Activated naive CD8-positive, alpha-beta T cell treated with anti-CD3 and anti-CD28 coated beads for 36 hours (primary cell): ENCODE results near the gene CIAO2A. TPM values are rescaled to one million over a fixed set of nuclear protein-coding genes. Genes with fewer than 3 reads are reported as not detected.
"Not testable (repeated sequence)": the region's sequence is repeated elsewhere in the genome, so short reads cannot be mapped to it uniquely, and the experiment has no call there.

Experiments used
- DNase-seq: peaks from one replicate; pipeline ENCODE4 v3.0.0; 2021
- H3K27ac Mint-ChIP-seq: one replicate; pipeline ENCODE4 v1.8.0; 2022; ENCODE audit warnings: mild to moderate bottlenecking, moderate library complexity, mixed read lengths
- H3K27me3 Mint-ChIP-seq: one replicate; pipeline ENCODE4 v1.8.0; 2022; ENCODE audit warnings: mild to moderate bottlenecking, mixed read lengths
- H3K36me3 Mint-ChIP-seq: one replicate; pipeline ENCODE4 v1.8.0; 2021; ENCODE audit warnings: mild to moderate bottlenecking, mixed read lengths
- H3K4me1 Mint-ChIP-seq: one replicate; pipeline ENCODE4 v1.8.0; 2021; ENCODE audit warnings: mixed read lengths
- H3K4me3 Mint-ChIP-seq: one replicate; pipeline ENCODE4 v1.8.0; 2022; ENCODE audit warnings: mild to moderate bottlenecking, moderate library complexity, mixed read lengths
- H3K9me3 Mint-ChIP-seq: one replicate; pipeline ENCODE4 v1.8.0; 2022; ENCODE audit warnings: mixed read lengths
- total RNA-seq, 2 experiments: library from RNA; stranded (reverse); gene quantifications; one replicate each; pipeline ENCODE4 v1.2.3, GENCODE V29; 2021

CIAO2A gene
- total RNA-seq, 2 experiments from 2014 or later, result 95.2 to 99.2 TPM

DNA sequence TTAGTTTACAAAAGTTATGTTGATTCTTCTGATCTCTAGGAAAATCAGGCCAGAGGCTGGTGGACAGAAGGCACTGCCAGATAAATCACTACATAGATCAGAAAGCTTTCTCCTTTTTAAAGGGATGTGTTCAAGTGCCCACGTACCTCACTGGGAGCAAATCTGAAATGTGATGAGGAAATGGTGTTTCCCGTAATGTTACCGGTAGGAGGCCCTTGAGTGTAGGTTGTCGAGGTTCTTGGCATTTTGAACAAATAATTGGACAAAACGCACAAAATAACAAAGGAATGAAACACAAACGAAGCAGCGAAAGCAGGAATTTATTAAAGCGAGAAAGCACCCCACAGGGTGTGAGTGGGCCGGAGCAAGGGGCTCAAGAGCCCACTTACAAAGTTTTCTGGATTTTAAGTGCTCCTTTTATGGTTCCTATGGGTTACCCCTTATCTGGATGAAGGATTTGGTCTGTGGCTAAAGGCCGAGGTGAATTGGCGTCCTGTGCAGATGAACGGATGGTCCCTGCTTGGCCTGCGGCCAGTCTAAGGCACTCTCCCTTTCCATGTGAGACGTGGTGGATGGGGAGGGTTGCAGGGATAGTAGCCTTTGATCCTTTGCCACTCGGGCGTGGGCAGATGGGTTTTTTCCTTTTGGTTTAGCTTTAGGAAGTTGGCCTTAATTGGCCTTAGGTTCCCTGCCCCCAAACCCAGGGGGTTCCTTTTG lies 3.2 kb upstream of the CIAO2A start:
- DNase-seq, result no peak
- Mint-ChIP-seq H3K36me3 (peaks cover 15% of the 10 kb centered on the region), H3K4me1 (peaks cover 56% of the 10 kb centered on the region)

DNA sequence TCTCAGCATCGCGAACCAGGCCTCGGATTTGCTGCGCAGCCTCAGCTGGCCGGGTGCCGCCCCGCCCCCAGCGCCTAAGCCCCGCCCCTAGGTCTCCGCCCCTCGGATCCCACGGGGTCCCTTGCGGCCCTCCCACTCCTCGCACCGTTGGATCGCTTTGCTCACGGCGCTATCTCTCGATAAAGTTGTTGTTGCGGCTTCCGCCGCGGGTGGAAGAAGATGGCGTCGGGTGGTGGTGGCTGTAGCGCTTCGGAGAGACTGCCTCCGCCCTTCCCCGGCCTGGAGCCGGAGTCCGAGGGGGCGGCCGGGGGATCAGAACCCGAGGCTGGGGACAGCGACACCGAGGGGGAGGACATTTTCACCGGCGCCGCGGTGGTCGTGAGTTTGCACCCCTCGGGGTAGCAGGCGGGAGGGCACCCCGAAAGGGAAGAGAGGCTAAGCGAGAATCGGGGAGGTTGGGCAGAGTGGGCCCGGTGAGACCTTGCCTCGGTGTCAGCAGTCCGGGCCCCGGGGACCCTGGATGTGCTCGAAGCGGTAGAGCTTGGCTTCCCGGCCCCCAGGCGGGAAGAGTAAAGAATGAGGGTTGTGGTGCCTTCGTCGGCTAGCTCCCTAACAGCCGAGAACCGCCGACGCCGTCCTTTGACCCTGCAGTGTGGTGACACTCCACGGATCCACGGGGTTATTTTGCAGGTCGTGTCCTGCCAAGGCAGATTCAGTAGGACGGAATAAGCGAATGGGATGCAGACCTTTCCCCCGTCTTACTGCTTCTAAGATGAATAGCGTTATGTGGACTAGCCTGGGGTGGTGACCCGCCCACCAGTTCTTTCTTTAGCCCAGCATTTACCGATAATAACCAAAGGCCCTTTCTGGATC lies 2.4 kb upstream of the CIAO2A start, which contains the start of gene SNX1:
TSS of gene SNX1 (plus strand) at position 188 of the 873 bp plus-strand sequence. CDS start at position 220, 32 bp downstream.
- peak; percentile 94 for DNase-seq
- Mint-ChIP-seq H3K9me3 (no peaks in the 10 kb centered on the region), H3K4me3 (peak within 1 kb of the TSS; percentile 99), H3K27me3 (no peaks in the 10 kb centered on the region), H3K36me3 (peaks cover 15% of the 10 kb centered on the region), H3K27ac (peak within 1 kb of the TSS; percentile 98), H3K4me1 (peaks cover 52% of the 10 kb centered on the region)

More for the DNA sequence above, 3.2 kb upstream of the CIAO2A start:
- Mint-ChIP-seq H3K27ac (peak overlapping the region; percentile 98), H3K27me3 (no peaks in the 10 kb centered on the region), H3K9me3 (no peaks in the 10 kb centered on the region), H3K4me3 (peak overlapping the region; percentile 99)

GRCh38 chr15:64095431-64095794 lies 1.8 kb upstream of the CIAO2A start:
- Mint-ChIP-seq H3K27ac (peak overlapping the region; percentile 98), H3K4me1 (peaks cover 54% of the 10 kb centered on the region), H3K4me3 (peak overlapping the region; percentile 99), H3K27me3 (no peaks in the 10 kb centered on the region), H3K36me3 (peaks cover 18% of the 10 kb centered on the region), H3K9me3 (no peaks in the 10 kb centered on the region)
- DNase-seq, result no peak

DNA sequence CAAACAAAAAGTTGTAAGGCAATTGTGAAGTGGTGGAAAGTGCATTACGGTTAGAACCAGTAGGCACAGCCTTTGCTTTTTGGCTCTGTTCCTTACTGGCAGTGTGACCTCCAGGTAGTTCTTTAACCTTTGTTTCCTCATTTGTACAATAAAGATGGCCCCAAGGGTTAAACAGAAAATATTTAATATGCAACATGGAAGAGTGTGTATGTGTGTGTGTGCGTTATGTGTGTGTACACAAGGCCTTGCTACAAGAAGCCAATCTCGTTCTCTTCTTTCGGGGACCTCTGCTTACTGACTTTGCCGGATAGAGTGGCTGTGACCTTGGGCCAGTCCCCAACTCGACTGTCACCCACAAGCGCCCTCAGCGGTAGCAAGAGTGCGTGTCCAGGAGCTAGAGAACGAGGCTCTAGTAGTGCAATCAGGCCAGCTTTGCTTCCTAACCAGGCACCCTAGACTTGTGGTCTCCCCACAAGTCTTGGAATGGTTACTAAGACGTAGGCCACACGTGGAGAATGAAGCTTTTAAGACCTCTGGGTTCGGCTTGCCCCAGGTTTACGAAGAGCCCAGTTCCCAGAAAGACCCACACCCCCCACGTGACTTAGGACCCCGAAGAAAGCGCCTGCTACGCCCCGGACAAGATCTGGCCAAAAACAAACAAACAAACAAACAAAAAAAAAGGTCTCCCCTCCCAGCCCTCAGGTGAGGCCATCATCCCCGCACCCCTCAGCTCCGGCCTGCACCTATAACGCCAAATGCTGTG lies 593 bp downstream of the CIAO2A start:
- H3K4me3 Mint-ChIP-seq, result peak overlapping the region; percentile 99
- peak overlapping the region; percentile 98 for H3K27ac Mint-ChIP-seq
- peak; percentile 48 for DNase-seq
- no peaks in the 10 kb centered on the region for H3K27me3 Mint-ChIP-seq
- no peaks in the 10 kb centered on the region for H3K9me3 Mint-ChIP-seq
- peaks cover 45% of the 10 kb centered on the region for H3K4me1 Mint-ChIP-seq
- H3K36me3 Mint-ChIP-seq, result peaks cover 21% of the 10 kb centered on the region

DNA sequence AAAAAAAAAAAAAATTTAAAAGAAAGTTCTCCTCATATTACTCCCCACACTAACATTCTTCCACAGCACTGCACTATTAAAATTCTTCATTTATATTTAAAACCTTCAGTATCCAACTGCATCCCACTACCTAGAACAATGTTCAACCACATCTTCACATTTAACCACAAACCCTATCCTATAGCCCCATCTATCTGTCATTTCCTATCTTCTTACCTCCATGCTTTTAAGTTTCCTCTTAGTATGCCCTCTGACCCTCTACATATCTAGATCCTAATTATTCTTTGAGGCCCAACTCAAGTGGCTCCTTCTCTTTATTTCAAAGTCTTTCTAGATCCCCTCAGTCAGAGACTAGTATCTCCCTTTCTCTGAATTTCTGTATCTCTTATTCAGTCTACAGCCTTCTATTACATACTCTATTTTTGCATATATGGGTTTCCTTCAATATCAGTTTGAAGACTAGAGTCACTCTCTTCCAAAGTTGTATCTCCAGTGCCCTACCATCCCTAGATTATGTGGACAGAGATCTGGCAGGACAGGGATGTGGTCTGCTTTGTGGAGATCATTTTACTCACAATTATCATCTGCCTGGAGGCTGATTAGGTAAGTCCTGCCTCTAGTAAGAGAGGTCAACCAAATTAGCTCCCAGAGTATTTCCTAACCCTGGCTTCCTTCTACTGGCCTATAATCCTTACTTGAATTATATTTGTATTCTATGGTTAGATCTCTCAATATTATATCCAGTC lies 1.4 kb downstream of the CIAO2A start:
- Mint-ChIP-seq H3K4me3 (peak overlapping the region; percentile 99), H3K9me3 (no peaks in the 10 kb centered on the region), H3K4me1 (peaks cover 38% of the 10 kb centered on the region), H3K36me3 (peaks cover 28% of the 10 kb centered on the region), H3K27me3 (no peaks in the 10 kb centered on the region), H3K27ac (peak overlapping the region; percentile 98)
- DNase-seq, result no peak

DNA sequence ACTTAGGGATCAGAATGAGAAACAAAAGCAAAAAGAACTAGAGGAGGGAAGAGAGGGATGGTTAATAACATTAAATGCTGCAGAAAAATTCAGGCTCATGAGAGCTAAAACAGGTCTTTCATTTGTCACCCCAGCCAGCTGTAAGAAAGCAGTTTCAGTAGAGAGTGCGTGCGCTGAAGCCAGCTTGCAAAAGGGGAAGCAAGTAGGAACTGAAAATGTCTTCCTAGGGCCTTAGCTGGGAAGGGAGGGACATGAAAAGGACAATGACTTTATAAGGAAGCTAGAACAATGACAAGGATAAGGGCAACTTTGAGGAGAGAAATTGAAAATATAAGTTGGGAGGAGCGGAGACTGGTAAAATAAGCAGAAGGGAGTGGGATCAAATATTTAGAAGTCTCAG lies 3.1 kb downstream of the CIAO2A start:
- H3K9me3 Mint-ChIP-seq, result no peaks in the 10 kb centered on the region
- H3K4me3 Mint-ChIP-seq, result no peak overlapping the region
- H3K4me1 Mint-ChIP-seq, result peaks cover 30% of the 10 kb centered on the region
- DNase-seq, result no peak
- H3K36me3 Mint-ChIP-seq, result peaks cover 36% of the 10 kb centered on the region
- H3K27ac Mint-ChIP-seq, result peak overlapping the region; percentile 38
- no peaks in the 10 kb centered on the region for H3K27me3 Mint-ChIP-seq

- peaks cover 22% of the 10 kb centered on the region for H3K4me1 Mint-ChIP-seq
- H3K27ac Mint-ChIP-seq, result no peak overlapping the region
- no peak for DNase-seq
- no peaks in the 10 kb centered on the region for H3K9me3 Mint-ChIP-seq
- no peak overlapping the region for H3K4me3 Mint-ChIP-seq
- H3K36me3 Mint-ChIP-seq, result peaks cover 36% of the 10 kb centered on the region
- H3K27me3 Mint-ChIP-seq, result no peaks in the 10 kb centered on the region
Observed at GRCh38 chr15:64089543-64090280, 3.9 kb downstream of the CIAO2A start.

- Mint-ChIP-seq H3K27ac (no peak overlapping the region), H3K9me3 (no peaks in the 10 kb centered on the region), H3K4me1 (no peaks in the 10 kb centered on the region), H3K27me3 (no peaks in the 10 kb centered on the region), H3K36me3 (peaks cover 19% of the 10 kb centered on the region), H3K4me3 (no peak overlapping the region)
- DNase-seq, result no peak
Observed at GRCh38 chr15:64082757-64083156, 10.9 kb downstream of the CIAO2A start.

DNA sequence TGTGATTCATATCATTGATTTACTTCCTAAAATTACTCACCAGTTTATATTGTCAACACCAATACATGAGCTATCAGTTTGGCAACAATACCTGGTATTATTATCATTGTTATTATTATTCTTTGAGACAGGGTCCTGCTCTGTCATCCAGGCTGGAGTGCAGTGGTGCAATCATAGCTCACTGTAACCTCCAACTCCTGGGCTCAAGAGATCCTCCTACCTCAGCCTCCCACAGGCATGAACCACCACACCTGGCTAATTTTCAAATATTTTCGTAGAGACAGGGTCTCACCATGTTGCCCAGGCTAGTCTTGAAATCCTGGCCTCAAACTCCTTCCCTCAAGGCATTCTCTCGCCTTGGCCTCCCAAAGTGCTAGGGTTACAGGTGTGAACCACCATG lies 20.1 kb downstream of the CIAO2A start:
- H3K27me3 Mint-ChIP-seq, H3K4me1 Mint-ChIP-seq, H3K4me3 Mint-ChIP-seq, H3K9me3 Mint-ChIP-seq, H3K36me3 Mint-ChIP-seq, DNase-seq, H3K27ac Mint-ChIP-seq: not testable (repeated sequence)

- DNase-seq, result no peak
- no peak overlapping the region for H3K4me3 Mint-ChIP-seq
- H3K9me3 Mint-ChIP-seq, result no peaks in the 10 kb centered on the region
Observed at GRCh38 chr15:64072812-64073211, 20.8 kb downstream of the CIAO2A start.

DNA sequence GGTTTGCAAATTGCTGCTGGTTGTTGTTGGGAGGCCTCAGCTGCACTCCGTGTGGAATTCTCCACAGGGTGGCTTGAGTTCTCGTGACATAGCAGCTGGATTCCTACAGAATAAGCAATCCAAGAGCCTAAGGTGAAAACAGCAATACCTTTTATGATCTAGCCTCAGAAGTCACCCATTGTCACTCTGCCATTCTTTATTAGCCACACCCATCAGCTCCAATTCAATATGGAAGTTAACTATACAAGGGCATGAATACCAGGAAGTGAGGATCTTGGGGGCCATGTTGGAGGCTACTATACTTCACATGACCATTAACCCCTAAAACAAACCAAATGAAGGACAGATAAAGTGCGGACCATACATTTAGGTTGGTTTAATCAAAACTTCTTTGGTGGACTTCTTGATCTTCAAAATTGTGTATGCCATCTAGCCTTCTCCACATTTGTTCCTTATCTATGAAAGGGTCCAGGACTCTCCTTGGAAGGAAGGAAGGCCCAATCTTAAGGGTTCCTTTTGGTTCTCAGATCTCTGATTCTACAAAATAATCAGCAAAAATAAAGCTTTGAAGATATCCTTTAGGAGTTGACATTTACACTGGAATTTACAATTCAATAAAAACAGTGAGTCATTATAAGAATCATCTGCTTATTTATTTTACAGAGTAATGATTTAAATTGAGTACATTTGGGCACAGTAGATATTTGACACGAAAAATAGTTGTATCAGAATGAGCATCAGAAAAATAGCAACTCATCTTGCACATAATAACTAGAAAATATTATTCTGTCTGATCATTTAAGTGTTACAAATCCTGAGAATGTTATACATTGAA lies 21.5 kb downstream of the CIAO2A start:
- H3K9me3 Mint-ChIP-seq, result no peaks in the 10 kb centered on the region
- H3K27ac Mint-ChIP-seq, result no peak overlapping the region
- no peak for DNase-seq
- no peak overlapping the region for H3K4me3 Mint-ChIP-seq
- peaks cover 7% of the 10 kb centered on the region for H3K36me3 Mint-ChIP-seq
- H3K27me3 Mint-ChIP-seq, result no peaks in the 10 kb centered on the region
- H3K4me1 Mint-ChIP-seq, result peaks cover 9% of the 10 kb centered on the region

More at GRCh38 chr15:64072812-64073211, 20.8 kb downstream of the CIAO2A start:
- H3K27me3 Mint-ChIP-seq, result no peaks in the 10 kb centered on the region
- peaks cover 4% of the 10 kb centered on the region for H3K4me1 Mint-ChIP-seq
- no peak overlapping the region for H3K27ac Mint-ChIP-seq
- H3K36me3 Mint-ChIP-seq, result peaks cover 7% of the 10 kb centered on the region

GRCh38 chr15:64070965-64071851 lies 22.4 kb downstream of the CIAO2A start:
- Mint-ChIP-seq H3K9me3 (no peaks in the 10 kb centered on the region), H3K36me3 (peaks cover 7% of the 10 kb centered on the region), H3K4me3 (no peak overlapping the region), H3K4me1 (peaks cover 9% of the 10 kb centered on the region), H3K27ac (no peak overlapping the region), H3K27me3 (no peaks in the 10 kb centered on the region)
- DNase-seq, result no peak
